DMS53 treated with DMSO at 0.1 percent for 48 hours (cell line): ENCODE data around the gene SELENOO.
"Not testable (repeated sequence)": the region's sequence is repeated elsewhere in the genome, so short reads cannot be mapped to it uniquely, and the experiment has no call there.

ENCODE experiments used
- DNase-seq: peaks from one replicate; lab custom pipeline; 2025; ENCODE audit not compliant: unreplicated experiment; lab: John Stamatoyannopoulos, UW

The SELENOO gene

GRCh38 chr22:50198624-50199017, 2.2 kb upstream of the SELENOO start:
- DNase-seq, result no peak

GRCh38 chr22:50199251-50199721, 1.5 kb upstream of the SELENOO start:
- no peak for DNase-seq

GRCh38 chr22:50199829-50200460, 866 bp upstream of the SELENOO start:
- DNase-seq, result no peak

GRCh38 chr22:50201191-50202129, 649 bp downstream of the SELENOO start:
- DNase-seq, result no peak

GRCh38 chr22:50202130-50202666, 1.4 kb downstream of the SELENOO start:
- DNase-seq, result no peak

- no peak for DNase-seq
Measured at GRCh38 chr22:50203288-50203687, 2.5 kb downstream of the SELENOO start.

GRCh38 chr22:50204571-50204970, 3.8 kb downstream of the SELENOO start:
- DNase-seq, result no peak

- DNase-seq, result not testable (repeated sequence)
Measured at GRCh38 chr22:50204998-50205397, 4.2 kb downstream of the SELENOO start.

- DNase-seq, result no peak
Measured at GRCh38 chr22:50205781-50206569, 5.2 kb downstream of the SELENOO start.

GRCh38 chr22:50206599-50206998, 5.8 kb downstream of the SELENOO start:
- no peak for DNase-seq

- DNase-seq, result no peak
Measured at GRCh38 chr22:50207383-50208140, 6.8 kb downstream of the SELENOO start.

- no peak for DNase-seq
Measured at GRCh38 chr22:50208430-50208938, 7.7 kb downstream of the SELENOO start.

- no peak for DNase-seq
Measured at GRCh38 chr22:50208939-50209892, 8.4 kb downstream of the SELENOO start.

- peak; percentile 25 for DNase-seq
Measured at GRCh38 chr22:50209893-50210292, 9.1 kb downstream of the SELENOO start.

- DNase-seq, result no peak
Measured at GRCh38 chr22:50210378-50211139, 9.7 kb downstream of the SELENOO start.

GRCh38 chr22:50211147-50211546, 10.3 kb downstream of the SELENOO start:
- DNase-seq, result no peak

GRCh38 chr22:50213263-50213662, 12.5 kb downstream of the SELENOO start:
- no peak for DNase-seq
